Gastroesophageal sphincter (tissue), 4 donors: ENCODE results near the gene KLF7. TPM values are rescaled to one million over a fixed set of nuclear protein-coding genes. Genes with fewer than 3 reads are reported as not detected.

Source experiments
- ATAC-seq: fragments of 150-250 bp; one replicate; pipeline ENCODE4 v1.9.1; 2016; ENCODE audit warnings: mild to moderate bottlenecking, moderate library complexity
- H3K27ac ChIP-seq, 4 donors: fragments of 200-600 bp; sonication (generic) in 3 of 4; 1 replicate in 3 of 4; 2 replicates in 1 of 4; pipeline ENCODE4 v1.5.1; 2016 to 2019
- H3K27me3 ChIP-seq: fragments of 200-600 bp; sonication (generic); one replicate; pipeline ENCODE4 v1.5.1; 2019
- H3K36me3 ChIP-seq, 2 donors: fragments of 200-600 bp; sonication (generic); one replicate each; pipeline ENCODE4 v1.5.1; 2019; ENCODE audit warnings: control low read depth in 1 of 2
- H3K4me1 ChIP-seq, 3 donors: fragments of 200-600 bp; sonication (generic); 1 replicate in 2 of 3; 2 replicates in 1 of 3; pipeline ENCODE4 v1.5.1; 2016 to 2019; ENCODE audit warnings: control low read depth in 2 of 3
- H3K4me3 ChIP-seq, 2 donors: fragments of 200-600 bp; sonication (generic); one replicate each; pipeline ENCODE4 v1.5.1; 2019; ENCODE audit warnings: mild to moderate bottlenecking in 1 of 2, moderate library complexity in 1 of 2
- H3K9me3 ChIP-seq, 3 donors: fragments of 200-600 bp; sonication (generic); one replicate each; pipeline ENCODE4 v1.5.1; 2017 to 2019; ENCODE audit warnings: control low read depth in 2 of 3
- CTCF ChIP-seq, 4 experiments: fragments of 200-600 bp in 2 of 4; fragments of 450-650 bp in 2 of 4; sonication (generic) in 1 of 4; IDR thresholded peaks; one replicate each; pipeline ENCODE4 v1.5.1; 2017 to 2019; ENCODE audit warnings: antibody characterized with exemption in 4 of 4, mild to moderate bottlenecking in 2 of 4, moderate library complexity in 2 of 4
- EP300 ChIP-seq: sonication (generic); formaldehyde crosslinking; IDR thresholded peaks from one replicate; pipeline ENCODE4 v1.6.1; 2017; ENCODE audit warnings: antibody characterized with exemption, mild to moderate bottlenecking
- POLR2A ChIP-seq, 2 donors: fragments of 450-650 bp; IDR thresholded peaks; one replicate each; pipeline ENCODE4 v1.6.1; 2017; ENCODE audit warnings: antibody characterized with exemption in 2 of 2, mild to moderate bottlenecking in 2 of 2, moderate library complexity in 1 of 2
- POLR2AphosphoS5 ChIP-seq: sonication (generic); formaldehyde crosslinking; IDR thresholded peaks from one replicate; pipeline ENCODE4 v1.6.1; 2017; ENCODE audit warnings: antibody characterized with exemption
- WGBS, 2 donors: methylation state at CpG; one replicate each; pipeline ENCODE4 v1.1.5; 2018; ENCODE audit warnings: low coverage in 1 of 2; 5-methylcytosine and 5-hydroxymethylcytosine counted together
- total RNA-seq, 4 donors: library from RNA; depleted of rRNA; stranded (reverse); fragments of >200 nt; gene quantifications; one replicate each; pipeline ENCODE4 v1.1.0, GENCODE V29; 2016

The KLF7 gene
- total RNA-seq, 4 donors from 2014 or later: 30.7 to 59.3 (median 42.1) TPM

DNA sequence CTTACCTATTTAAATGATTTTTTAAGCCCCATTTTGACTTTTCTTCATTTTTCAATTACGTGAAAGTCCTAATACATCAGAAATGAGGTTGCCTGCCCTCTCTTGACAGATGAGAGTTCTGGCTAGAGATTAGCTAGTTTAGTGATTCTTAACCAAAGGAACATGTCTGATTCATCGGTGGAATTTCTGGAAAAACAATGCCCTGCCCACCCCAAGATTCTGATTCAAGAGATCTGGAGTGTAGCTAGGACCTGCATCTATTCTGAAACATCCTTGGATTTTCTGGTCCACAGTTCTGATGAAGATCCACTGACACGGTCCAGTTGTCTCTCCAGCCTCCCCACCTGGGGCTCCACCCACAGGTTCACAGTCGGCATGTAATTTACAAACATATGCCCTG lies 111.2 kb downstream of the KLF7 start:
- Histone ChIP-seq H3K27me3 (no peaks in the 10 kb centered on the region), H3K9me3 (no peaks in the 10 kb centered on the region), H3K36me3 (no peaks in the 10 kb centered on the region), H3K27ac (no peak overlapping the region), H3K4me3 (no peak overlapping the region), H3K4me1 (no peaks in the 10 kb centered on the region)
- 71 to 100% methylated on average over 1 to 4 of the region's 4 CpGs for WGBS, 2 donors
- no peak for TF ChIP-seq EP300
- no peak for TF ChIP-seq POLR2A (IDR thresholded peaks at IDR 0.05)
- ATAC-seq: no peak

- TF ChIP-seq CTCF (IDR thresholded peaks at IDR 0.05) (no peak), EP300 (no peak), POLR2AphosphoS5 (no peak), POLR2A (IDR thresholded peaks at IDR 0.05) (no peak)
- WGBS, 2 donors: 75 to 89% methylated on average over 3 of the region's 3 CpGs
Measured at GRCh38 chr2:207051385-207051965, 114.3 kb downstream of the KLF7 start.

GRCh38 chr2:207049122-207049521 lies 116.6 kb downstream of the KLF7 start:
- no peak for ATAC-seq
- Histone ChIP-seq H3K4me1 (peaks cover 0 to 16% (median 0%) of the 10 kb centered on the region in 3 donors), H3K9me3 (no peaks in the 10 kb centered on the region), H3K4me3 (no peak overlapping the region), H3K36me3 (no peaks in the 10 kb centered on the region), H3K27me3 (no peaks in the 10 kb centered on the region), H3K27ac (no peak overlapping the region)
- TF ChIP-seq EP300: no peak
- no peak for TF ChIP-seq POLR2AphosphoS5
- TF ChIP-seq CTCF (IDR thresholded peaks at IDR 0.05): no peak
- TF ChIP-seq POLR2A (IDR thresholded peaks at IDR 0.05): no peak
- WGBS, 2 donors: 73 to 84% methylated on average over 5 of the region's 5 CpGs

More at GRCh38 chr2:207051385-207051965, 114.3 kb downstream of the KLF7 start:
- H3K27me3 ChIP-seq: no peaks in the 10 kb centered on the region
- H3K27ac ChIP-seq: no peak overlapping the region
- ATAC-seq: no peak
- no peak overlapping the region for H3K4me3 ChIP-seq
- H3K4me1 ChIP-seq: peaks cover 0 to 15% (median 0%) of the 10 kb centered on the region in 3 donors
- no peaks in the 10 kb centered on the region for H3K36me3 ChIP-seq
- H3K9me3 ChIP-seq: no peaks in the 10 kb centered on the region

- no peak overlapping the region for H3K4me3 ChIP-seq
- 64 to 83% methylated on average over 4 of the region's 5 CpGs for WGBS, 2 donors
- no peak overlapping the region for H3K27ac ChIP-seq
- TF ChIP-seq POLR2AphosphoS5: no peak
- no peak for TF ChIP-seq CTCF (IDR thresholded peaks at IDR 0.05)
- TF ChIP-seq POLR2A (IDR thresholded peaks at IDR 0.05): no peak
- TF ChIP-seq EP300: no peak
- H3K9me3 ChIP-seq: no peaks in the 10 kb centered on the region
- no peaks in the 10 kb centered on the region for H3K27me3 ChIP-seq
- H3K36me3 ChIP-seq: no peaks in the 10 kb centered on the region
- ATAC-seq: no peak
- peaks cover 0 to 16% (median 0%) of the 10 kb centered on the region in 3 donors for H3K4me1 ChIP-seq
Measured at GRCh38 chr2:207048416-207048815, 117.3 kb downstream of the KLF7 start.

GRCh38 chr2:207046724-207047123 lies 119.0 kb downstream of the KLF7 start:
- H3K27ac ChIP-seq: no peak overlapping the region
- peak; percentile 22 for ATAC-seq
- H3K9me3 ChIP-seq: no peaks in the 10 kb centered on the region
- no peaks in the 10 kb centered on the region for H3K36me3 ChIP-seq
- 34 to 46% methylated on average over 4 to 5 of the region's 5 CpGs for WGBS, 2 donors
- TF ChIP-seq CTCF (IDR thresholded peaks at IDR 0.05) (peak in 2 of 4 experiments; percentile 14 to 24), EP300 (no peak), POLR2AphosphoS5 (no peak), POLR2A (IDR thresholded peaks at IDR 0.05) (no peak)
- no peaks in the 10 kb centered on the region for H3K27me3 ChIP-seq
- H3K4me3 ChIP-seq: no peak overlapping the region
- H3K4me1 ChIP-seq: peaks cover 0 to 29% (median 0%) of the 10 kb centered on the region in 3 donors
